Vagina (tissue), 2 donors: ENCODE data around the gene FERMT2. TPM values are rescaled to one million over a fixed set of nuclear protein-coding genes. Genes with fewer than 3 reads are reported as not detected.
"Not testable (repeated sequence)": the region's sequence is repeated elsewhere in the genome, so short reads cannot be mapped to it uniquely, and the experiment has no call there.

ENCODE experiments used
- DNase-seq, 2 donors: peaks; one replicate each; pipeline ENCODE4 v3.0.0-alpha.2; 2017; ENCODE audit errors: extremely low spot score in 2 of 2
- H3K27ac ChIP-seq: fragments of 200-600 bp; sonication (generic); one replicate; pipeline ENCODE4 v1.5.1; 2019
- H3K27me3 ChIP-seq: fragments of 200-600 bp; sonication (generic); one replicate; pipeline ENCODE4 v1.5.1; 2019
- H3K36me3 ChIP-seq, 2 donors: fragments of 200-600 bp; sonication (generic); one replicate each; pipeline ENCODE4 v1.5.1; 2017 to 2019
- H3K4me1 ChIP-seq: fragments of 200-600 bp; sonication (generic); one replicate; pipeline ENCODE4 v1.5.1; 2019
- H3K4me3 ChIP-seq, 2 donors: fragments of 200-600 bp; sonication (generic); 1 replicate in 1 of 2; 2 replicates in 1 of 2; pipeline ENCODE4 v1.5.1; 2016 to 2019
- H3K9me3 ChIP-seq: fragments of 200-600 bp; sonication (generic); one replicate; pipeline ENCODE4 v1.5.1; 2019
- CTCF ChIP-seq, 3 experiments: fragments of 450-650 bp in 2 of 3; fragments of 200-600 bp in 1 of 3; sonication (generic) in 1 of 3; IDR thresholded peaks; one replicate each; pipeline ENCODE4 v1.5.1; 2017 to 2019; ENCODE audit warnings: antibody characterized with exemption in 3 of 3, mild to moderate bottlenecking in 2 of 3, moderate library complexity in 2 of 3
- POLR2A ChIP-seq, 2 donors: fragments of 450-650 bp; IDR thresholded peaks; one replicate each; pipeline ENCODE4 v1.6.1; 2017; ENCODE audit warnings: antibody characterized with exemption in 2 of 2, mild to moderate bottlenecking in 2 of 2, moderate library complexity in 2 of 2
- POLR2AphosphoS5 ChIP-seq, 2 donors: sonication (generic); formaldehyde crosslinking; IDR thresholded peaks; one replicate each; pipeline ENCODE4 v1.9.0; 2017; ENCODE audit warnings: antibody characterized with exemption in 2 of 2, mild to moderate bottlenecking in 2 of 2, low read depth in 1 of 2; ENCODE audit not compliant: insufficient read depth in 1 of 2
- intact Hi-C: fragments of 100-400 bp; cut with DNase I; formaldehyde crosslinking; loops from one replicate; pipeline ENCODE4 v1.15.1; 2023
- total RNA-seq: library from RNA; depleted of rRNA; stranded (reverse); fragments of >200 nt; gene quantifications from one replicate; pipeline ENCODE4 v1.2.3, GENCODE V29; 2016

The FERMT2 gene
- total RNA-seq, 1 donor from 2014 or later: 70.2 TPM

- H3K9me3 ChIP-seq: no peaks in the 10 kb centered on the region
- H3K4me3 ChIP-seq: no peak overlapping the region
- no peak overlapping the region for H3K27ac ChIP-seq
- H3K36me3 ChIP-seq: no peaks in the 10 kb centered on the region
- intact Hi-C loops: no loop called here
- TF ChIP-seq CTCF (IDR thresholded peaks at IDR 0.05) (no peak), POLR2A (IDR thresholded peaks at IDR 0.05) (no peak), POLR2AphosphoS5 (IDR thresholded peaks at IDR 0.05; ENCODE audit: insufficient read depth in 1 of 2, low read depth in 1 of 2) (no peak)
- no peaks in the 10 kb centered on the region for H3K27me3 ChIP-seq
- peaks cover 81% of the 10 kb centered on the region for H3K4me1 ChIP-seq
- no peak for DNase-seq
Measured at GRCh38 chr14:52926953-52927352, 23.9 kb downstream of the FERMT2 start.

GRCh38 chr14:52923902-52924575 is 26.8 kb downstream of the FERMT2 start:
- Histone ChIP-seq H3K4me3 (no peak overlapping the region), H3K9me3 (no peaks in the 10 kb centered on the region), H3K27me3 (no peaks in the 10 kb centered on the region), H3K4me1 (peaks cover 80% of the 10 kb centered on the region), H3K27ac (no peak overlapping the region), H3K36me3 (no peaks in the 10 kb centered on the region)
- DNase-seq: no peak
- TF ChIP-seq POLR2AphosphoS5 (IDR thresholded peaks at IDR 0.05; ENCODE audit: insufficient read depth in 1 of 2, low read depth in 1 of 2) (no peak), CTCF (IDR thresholded peaks at IDR 0.05) (no peak), POLR2A (IDR thresholded peaks at IDR 0.05) (no peak)
- intact Hi-C loops: no loop called here

- no peaks in the 10 kb centered on the region for H3K9me3 ChIP-seq
- TF ChIP-seq POLR2AphosphoS5 (IDR thresholded peaks at IDR 0.05; ENCODE audit: insufficient read depth in 1 of 2, low read depth in 1 of 2): no peak
- no peak for TF ChIP-seq POLR2A (IDR thresholded peaks at IDR 0.05)
- TF ChIP-seq CTCF (IDR thresholded peaks at IDR 0.05): no peak
- no peak for DNase-seq
- H3K36me3 ChIP-seq: peaks cover 0 to 3% of the 10 kb centered on the region in 2 donors
- H3K4me1 ChIP-seq: peaks cover 80% of the 10 kb centered on the region
- no peak overlapping the region for H3K27ac ChIP-seq
- intact Hi-C loops: no loop called here
- H3K4me3 ChIP-seq: no peak overlapping the region
- no peaks in the 10 kb centered on the region for H3K27me3 ChIP-seq
Measured at GRCh38 chr14:52922656-52923055, 28.2 kb downstream of the FERMT2 start.

GRCh38 chr14:52922059-52922458 is 28.8 kb downstream of the FERMT2 start:
- H3K4me3 ChIP-seq: no peak overlapping the region
- intact Hi-C loops: no loop called here
- no peak for TF ChIP-seq POLR2A (IDR thresholded peaks at IDR 0.05)
- TF ChIP-seq CTCF (IDR thresholded peaks at IDR 0.05): no peak
- no peak for TF ChIP-seq POLR2AphosphoS5 (IDR thresholded peaks at IDR 0.05; ENCODE audit: insufficient read depth in 1 of 2, low read depth in 1 of 2)
- H3K27ac ChIP-seq: no peak overlapping the region
- H3K9me3 ChIP-seq: no peaks in the 10 kb centered on the region
- no peak for DNase-seq
- H3K27me3 ChIP-seq: no peaks in the 10 kb centered on the region
- H3K4me1 ChIP-seq: peaks cover 79% of the 10 kb centered on the region
- H3K36me3 ChIP-seq: peaks cover 0 to 5% of the 10 kb centered on the region in 2 donors

- intact Hi-C loops, H3K9me3 ChIP-seq, DNase-seq, H3K27ac ChIP-seq, H3K4me3 ChIP-seq, H3K27me3 ChIP-seq, H3K36me3 ChIP-seq: not testable (repeated sequence)
- peaks cover 64% of the 10 kb centered on the region for H3K4me1 ChIP-seq
Measured at GRCh38 chr14:52920411-52920810, 30.4 kb downstream of the FERMT2 start.
